ENCODE data around the gene RAC2.
"Not testable (repeated sequence)": the region's sequence is repeated elsewhere in the genome, so short reads cannot be mapped to it uniquely, and the experiment has no call there.

The RAC2 gene

GRCh38 chr22:37203354-37204044, 40.6 kb downstream of the RAC2 start:
- FAIRE-seq: no peak

GRCh38 chr22:37202716-37203115, 41.4 kb downstream of the RAC2 start:
- no peak for FAIRE-seq

GRCh38 chr22:37202001-37202555, 42.0 kb downstream of the RAC2 start:
- no peak for FAIRE-seq

- FAIRE-seq: not testable (repeated sequence)
These were observed 42.6 kb downstream of the RAC2 start for GRCh38 chr22:37201443-37201820.

- no peak for FAIRE-seq
These were observed 44.3 kb downstream of the RAC2 start for GRCh38 chr22:37199760-37200108.

GRCh38 chr22:37199103-37199759, 44.8 kb downstream of the RAC2 start:
- peak; percentile 86 for FAIRE-seq

- no peak for FAIRE-seq
These were observed 45.6 kb downstream of the RAC2 start for GRCh38 chr22:37198258-37199102.

GRCh38 chr22:37197451-37198257, 46.4 kb downstream of the RAC2 start:
- no peak for FAIRE-seq

- FAIRE-seq: no peak
These were observed 47.3 kb downstream of the RAC2 start for GRCh38 chr22:37196539-37197450.

- FAIRE-seq: no peak
These were observed 48.1 kb downstream of the RAC2 start for GRCh38 chr22:37195921-37196320.

- FAIRE-seq: no peak
These were observed 49.3 kb downstream of the RAC2 start for GRCh38 chr22:37194750-37195149.

- FAIRE-seq: no peak
These were observed 50.4 kb downstream of the RAC2 start for GRCh38 chr22:37193629-37194191.

- peak; percentile 70 for FAIRE-seq
These were observed 51.3 kb downstream of the RAC2 start for GRCh38 chr22:37192741-37193140.

- no peak for FAIRE-seq
These were observed 51.9 kb downstream of the RAC2 start for GRCh38 chr22:37192204-37192603.

GRCh38 chr22:37190262-37190780, 53.7 kb downstream of the RAC2 start:
- FAIRE-seq: no peak

- FAIRE-seq: no peak
These were observed 55.1 kb downstream of the RAC2 start for GRCh38 chr22:37188901-37189466.

- no peak for FAIRE-seq
These were observed 55.9 kb downstream of the RAC2 start, which contains the start of gene C1QTNF6 for GRCh38 chr22:37187891-37188761. TSS of gene C1QTNF6 (minus strand) at chr22:37188247. CDS start at chr22:37188213, 34 bp downstream.

GRCh38 chr22:37187552-37187890, 56.5 kb downstream of the RAC2 start:
- FAIRE-seq: no peak

GRCh38 chr22:37186997-37187522, 57.0 kb downstream of the RAC2 start:
- no peak for FAIRE-seq

Data from colon (tissue), 2 donors.